Measurements from ENCODE around the gene CDC42BPA. TPM values are rescaled to one million over a fixed set of nuclear protein-coding genes. Genes with fewer than 3 reads are reported as not detected.

CDC42BPA gene
- total and polyA plus RNA-seq, 9 of the 15 experiments (the other 6 are each of a cell fraction or from before 2014, with no cell fraction given) = 8.0 to 77.5 (median 52.1) TPM

GRCh38 chr1:227315629-227316346 lies 2.5 kb downstream of the CDC42BPA start (continued):
- TF ChIP-seq ZFP36 (IDR thresholded peaks at IDR 0.05; ENCODE audit: low read depth, low read length, partially characterized antibody) (no peak), ETS2 (tag; IDR thresholded peaks at IDR 0.05; ENCODE audit: borderline replicate concordance, poor library complexity, severe bottlenecking) (no peak), JUNB (CRISPR knock-in tag; conservative IDR thresholded peaks at IDR 0.05) (no peak), TCF3 (CRISPR knock-in tag; IDR thresholded peaks at IDR 0.05) (no peak), KDM5B (IDR thresholded peaks at IDR 0.05; ENCODE audit: insufficient replicate concordance, low read depth, low read length) (peak; percentile 33), MYC (IDR thresholded peaks at IDR 0.05; ENCODE audit: low read depth, low read length) (peak; percentile 61), MYC (CRISPR knock-in tag; IDR thresholded peaks at IDR 0.05; ENCODE audit: borderline replicate concordance, low read depth) (no peak), LARP7 (IDR thresholded peaks at IDR 0.05) (peak; percentile 40; the same call in 1 of the 2 replicates), ZKSCAN3 (CRISPR knock-in tag; IDR thresholded peaks at IDR 0.05) (no peak), MXI1 (IDR thresholded peaks at IDR 0.05; ENCODE audit: low read depth, low read length) (no peak), MIER1 (IDR thresholded peaks at IDR 0.05; ENCODE audit: low read depth) (no peak), PHB (CRISPR knock-in tag; IDR thresholded peaks at IDR 0.05) (no peak), BHLHE40 (IDR thresholded peaks at IDR 0.05; ENCODE audit: low read length) (no peak), SMAD3 (CRISPR knock-in tag; conservative IDR thresholded peaks at IDR 0.05) (no peak), HNRNPL (IDR thresholded peaks at IDR 0.05; ENCODE audit: low read depth, low read length) (no peak), POLR2A (conservative IDR thresholded peaks at IDR 0.05) (peak; percentile 45; the same call in 1 of the 2 replicates), DIDO1 (tag; IDR thresholded peaks at IDR 0.05; ENCODE audit: low read depth) (no peak), HDAC2 (IDR thresholded peaks at IDR 0.05) (no peak), ZNF717 (CRISPR knock-in tag; IDR thresholded peaks at IDR 0.05) (no peak), ZNF239 (CRISPR knock-in tag; IDR thresholded peaks at IDR 0.05) (peak; percentile 88), ZNF140 (CRISPR knock-in tag; IDR thresholded peaks at IDR 0.05) (no peak), NFRKB (IDR thresholded peaks at IDR 0.05; ENCODE audit: low read depth) (no peak; the same call in 1 of the 2 replicates), RAD21 (CRISPR knock-in tag; conservative IDR thresholded peaks at IDR 0.05 in 1 of 2, IDR thresholded peaks at IDR 0.05 in 1 of 2) (peak in 1 of 2 experiments; percentile 15; a peak in 1 of 4 replicates), SUPT5H (IDR thresholded peaks at IDR 0.05) (0 out of 2 replicates have a peak, but pooled peaks have one; percentile 35), PHF21A (IDR thresholded peaks at IDR 0.05; ENCODE audit: borderline replicate concordance, low read depth) (no peak), SMARCA5 (IDR thresholded peaks at IDR 0.05) (no peak), MBD2 (IDR thresholded peaks at IDR 0.05; ENCODE audit: borderline replicate concordance, low read depth) (no peak), BRD4 (IDR thresholded peaks at IDR 0.05) (peak; percentile 69; the same call in 1 of the 2 replicates), TRIM25 (IDR thresholded peaks at IDR 0.05; ENCODE audit: borderline replicate concordance) (no peak), ZNF282 (CRISPR knock-in tag; IDR thresholded peaks at IDR 0.05) (no peak), HCFC1 (IDR thresholded peaks at IDR 0.05; ENCODE audit: low read depth, low read length) (no peak)
